IPS-18a (cell line): ENCODE measurements around the gene COPB2.

ENCODE experiments used
- H3K27ac ChIP-seq: one replicate; pipeline ENCODE4 v1.5.1; 2013; ENCODE audit warnings: low read length
- H3K27me3 ChIP-seq: one replicate; pipeline ENCODE4 v1.6.1; 2013; ENCODE audit warnings: mild to moderate bottlenecking, low read length; ENCODE audit not compliant: control insufficient read depth, insufficient read depth
- H3K36me3 ChIP-seq: one replicate; pipeline ENCODE4 v1.6.1; 2013; ENCODE audit warnings: low read depth, low read length; ENCODE audit not compliant: control insufficient read depth
- H3K4me1 ChIP-seq: one replicate; pipeline ENCODE4 v1.6.1; 2013; ENCODE audit warnings: low read depth, low read length; ENCODE audit not compliant: control insufficient read depth
- H3K4me3 ChIP-seq: one replicate; pipeline ENCODE4 v1.5.1; 2013; ENCODE audit warnings: low read length
- H3K9ac ChIP-seq: one replicate; pipeline ENCODE4 v1.6.1; 2013; ENCODE audit warnings: mild to moderate bottlenecking, low read length, moderate library complexity
- H3K9me3 ChIP-seq: one replicate; pipeline ENCODE4 v1.6.1; 2013; ENCODE audit warnings: low read depth, low read length; ENCODE audit not compliant: control insufficient read depth

COPB2 gene

DNA sequence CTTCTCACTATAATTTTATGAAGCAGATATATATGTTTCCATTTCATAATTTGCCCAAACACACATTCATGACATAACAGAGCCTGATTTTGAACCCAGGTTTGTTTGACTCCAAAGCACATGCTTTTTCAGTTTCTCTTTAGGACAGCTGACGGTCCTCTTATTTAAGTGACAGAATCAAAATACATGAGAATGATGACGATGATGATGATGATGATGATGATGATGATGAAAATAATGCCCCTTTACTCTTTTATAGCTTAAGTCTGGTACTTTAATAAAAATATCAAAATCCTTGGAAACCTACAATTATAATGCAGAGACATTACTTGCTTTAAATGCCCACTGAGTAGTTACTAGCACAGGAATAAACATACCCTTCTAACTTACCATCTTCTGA, 15.3 kb downstream of the COPB2 start:
- Histone ChIP-seq H3K4me3 (no peak overlapping the region), H3K27ac (no peak overlapping the region), H3K4me1 (no peaks in the 10 kb centered on the region), H3K9ac (no peak overlapping the region), H3K36me3 (peaks cover 87% of the 10 kb centered on the region), H3K27me3 (no peaks in the 10 kb centered on the region), H3K9me3 (no peaks in the 10 kb centered on the region)

DNA sequence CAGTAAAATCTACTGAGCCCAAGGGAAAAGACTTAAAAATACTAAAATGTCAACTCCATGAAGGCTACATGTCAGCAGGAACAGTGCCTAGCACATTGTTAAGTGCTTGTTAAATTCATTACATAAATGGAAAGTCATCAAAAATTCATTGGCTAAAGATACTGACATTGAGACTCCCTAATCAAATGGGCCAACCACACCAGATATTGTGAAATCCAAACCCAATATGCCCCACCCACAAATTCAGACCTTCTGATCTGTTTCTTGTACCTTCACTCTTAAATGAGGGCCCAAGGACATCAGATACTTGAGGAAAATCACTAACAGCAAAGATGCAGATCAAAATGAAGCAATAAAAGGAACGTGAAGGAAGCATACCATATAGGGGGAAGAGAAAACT, 24.9 kb downstream of the COPB2 start:
- Histone ChIP-seq H3K9ac (no peak overlapping the region), H3K27ac (no peak overlapping the region), H3K36me3 (peaks cover 97% of the 10 kb centered on the region)

DNA sequence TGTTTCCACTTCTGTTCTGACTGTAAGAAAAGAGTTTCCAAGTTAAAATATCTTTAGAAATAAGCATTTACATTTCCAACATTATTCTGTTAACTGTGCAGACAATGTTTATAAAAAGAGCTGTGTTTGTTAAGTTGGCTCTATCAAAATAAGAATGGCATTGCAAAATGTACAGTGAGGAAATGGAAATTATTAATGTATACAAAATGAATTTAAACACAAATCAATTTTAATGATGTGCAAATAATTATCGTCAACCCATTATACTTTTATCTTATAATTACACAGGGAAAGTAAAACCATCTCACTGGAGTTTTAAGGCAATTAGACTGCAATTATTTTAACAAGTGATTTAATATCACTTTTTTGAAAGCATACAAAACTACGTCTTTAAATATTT, 28.2 kb downstream of the COPB2 start:
- H3K27ac ChIP-seq, result no peak overlapping the region
- no peaks in the 10 kb centered on the region for H3K27me3 ChIP-seq
- peaks cover 96% of the 10 kb centered on the region for H3K36me3 ChIP-seq
- H3K9me3 ChIP-seq, result no peaks in the 10 kb centered on the region
- H3K9ac ChIP-seq, result no peak overlapping the region
- no peak overlapping the region for H3K4me3 ChIP-seq
- H3K4me1 ChIP-seq, result no peaks in the 10 kb centered on the region

More for the DNA sequence above, 24.9 kb downstream of the COPB2 start:
- Histone ChIP-seq H3K27me3 (no peaks in the 10 kb centered on the region), H3K9me3 (no peaks in the 10 kb centered on the region), H3K4me3 (no peak overlapping the region), H3K4me1 (no peaks in the 10 kb centered on the region)

DNA sequence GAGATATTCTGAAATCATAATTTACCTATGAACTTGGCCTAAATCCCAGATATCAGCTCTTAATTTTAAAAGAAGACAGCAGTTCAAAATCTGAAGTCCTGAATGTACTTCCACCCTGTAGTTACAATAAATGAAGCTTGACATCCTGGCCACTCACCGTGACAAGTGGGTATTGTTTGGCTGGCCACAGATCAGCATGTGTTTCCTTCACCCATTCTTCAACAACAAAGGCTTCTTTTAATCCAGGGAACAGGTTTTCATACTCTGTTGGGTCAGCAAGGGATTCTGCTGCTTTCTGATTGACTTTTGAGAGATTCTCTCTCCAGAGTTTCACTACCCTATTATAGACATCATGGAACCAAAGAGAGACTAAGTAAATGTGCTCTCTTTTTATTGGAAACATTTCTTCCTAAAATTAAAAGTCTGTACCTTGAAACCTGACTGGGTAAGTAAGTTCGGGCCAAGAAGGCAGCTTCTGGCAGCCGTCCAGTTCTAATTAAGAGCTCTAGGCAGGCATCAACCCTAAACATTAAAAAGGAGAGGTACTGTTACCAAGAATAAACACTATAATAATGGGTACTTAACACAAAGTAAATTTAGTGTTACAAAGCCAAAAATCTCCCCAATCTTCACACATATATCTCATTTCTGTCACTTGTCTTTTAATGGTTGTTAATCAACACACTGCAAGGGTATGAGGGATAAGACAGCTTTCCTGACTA, 30.4 kb downstream of the COPB2 start:
- H3K4me1 ChIP-seq, result no peaks in the 10 kb centered on the region
- peaks cover 95% of the 10 kb centered on the region for H3K36me3 ChIP-seq
- H3K9ac ChIP-seq, result no peak overlapping the region
- no peaks in the 10 kb centered on the region for H3K27me3 ChIP-seq
- no peak overlapping the region for H3K27ac ChIP-seq
- no peak overlapping the region for H3K4me3 ChIP-seq
- H3K9me3 ChIP-seq, result no peaks in the 10 kb centered on the region

DNA sequence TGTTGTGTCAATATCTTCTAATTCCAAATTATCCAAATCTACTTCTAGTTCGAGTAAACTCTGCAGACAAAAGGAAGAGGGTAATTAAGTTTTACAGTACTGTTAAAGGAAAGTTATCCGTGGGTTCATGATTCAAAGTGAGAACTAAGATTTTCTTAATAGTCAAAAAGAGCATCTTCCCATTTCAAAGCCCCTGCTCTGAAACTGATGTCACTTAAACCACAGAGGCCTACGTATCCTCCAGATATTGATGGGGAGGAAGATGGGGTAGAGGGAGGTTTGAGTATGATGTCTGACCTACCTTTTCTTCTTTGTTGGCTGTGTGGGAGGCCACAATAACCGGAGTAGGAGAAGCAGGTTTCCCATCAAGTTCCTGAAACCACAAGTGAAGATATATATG, 31.5 kb downstream of the COPB2 start:
- peaks cover 93% of the 10 kb centered on the region for H3K36me3 ChIP-seq
- no peak overlapping the region for H3K4me3 ChIP-seq
- no peak overlapping the region for H3K9ac ChIP-seq
- H3K4me1 ChIP-seq, result no peaks in the 10 kb centered on the region
- H3K9me3 ChIP-seq, result no peaks in the 10 kb centered on the region
- no peak overlapping the region for H3K27ac ChIP-seq
- no peaks in the 10 kb centered on the region for H3K27me3 ChIP-seq

DNA sequence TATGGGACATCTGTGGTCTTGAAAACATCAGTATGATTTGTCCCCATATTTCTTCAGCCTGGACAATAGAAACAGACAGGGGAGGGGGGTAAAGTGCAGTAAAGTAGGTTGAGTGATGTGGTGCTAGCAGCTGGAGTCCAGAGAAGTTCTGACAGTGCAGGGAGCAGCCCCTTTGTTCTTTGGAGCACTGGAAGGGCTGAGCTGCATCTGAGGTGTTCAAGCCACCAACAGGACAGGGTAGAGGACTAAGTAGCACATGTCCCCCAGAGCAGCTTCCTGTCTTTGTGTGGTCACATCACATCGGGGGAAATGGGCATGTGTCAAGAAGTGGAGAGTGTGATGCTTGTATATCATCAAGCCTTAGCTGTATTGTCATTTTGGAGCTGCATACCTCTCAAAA, 33.6 kb downstream of the COPB2 start:
- Histone ChIP-seq H3K27ac (no peak overlapping the region), H3K9me3 (no peaks in the 10 kb centered on the region), H3K4me1 (no peaks in the 10 kb centered on the region), H3K27me3 (no peaks in the 10 kb centered on the region), H3K36me3 (peaks cover 90% of the 10 kb centered on the region), H3K9ac (no peak overlapping the region), H3K4me3 (no peak overlapping the region)

DNA sequence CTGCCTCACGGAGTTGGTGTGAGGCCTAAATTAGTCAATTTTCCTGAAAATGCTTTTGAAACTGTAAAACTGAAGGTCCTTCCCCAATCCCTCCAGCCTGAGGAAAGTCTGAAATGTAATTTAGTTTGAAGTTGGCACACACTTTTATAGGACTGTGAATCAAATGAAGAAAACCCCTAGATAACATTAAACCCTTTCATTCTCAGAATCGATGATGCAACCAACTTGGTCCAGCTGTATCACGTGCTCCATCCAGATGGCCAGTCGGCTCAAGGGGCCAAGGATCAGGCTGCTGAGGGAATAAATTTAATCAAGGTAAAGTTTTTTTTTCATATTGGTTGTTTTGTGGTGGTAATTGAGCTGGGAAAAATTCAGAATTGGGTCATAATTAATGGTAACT, 34.0 kb downstream of the COPB2 start:
- Histone ChIP-seq H3K4me3 (no peak overlapping the region), H3K27ac (no peak overlapping the region), H3K4me1 (no peaks in the 10 kb centered on the region), H3K27me3 (no peaks in the 10 kb centered on the region), H3K9ac (no peak overlapping the region), H3K9me3 (no peaks in the 10 kb centered on the region), H3K36me3 (peaks cover 90% of the 10 kb centered on the region)

DNA sequence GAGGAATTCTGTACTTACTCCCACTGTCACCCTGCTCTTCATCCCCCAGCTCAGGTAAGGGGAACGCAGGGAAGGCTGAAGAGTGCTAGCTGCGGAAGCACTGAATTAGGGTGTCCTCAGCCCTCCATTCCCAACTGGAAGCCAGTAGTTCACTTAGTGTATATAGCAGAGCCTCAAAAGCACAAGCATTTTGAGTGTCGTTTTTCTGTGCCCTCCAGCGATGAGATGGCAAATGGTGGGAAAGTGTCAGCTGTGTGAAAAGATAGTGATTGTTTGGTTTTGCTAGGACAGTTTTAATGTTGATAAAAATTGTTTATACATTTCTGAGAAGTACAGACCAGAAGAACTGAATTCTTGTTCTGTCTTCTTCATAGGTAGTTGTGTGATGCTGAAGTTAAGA, 34.8 kb downstream of the COPB2 start:
- Histone ChIP-seq H3K36me3 (peaks cover 82% of the 10 kb centered on the region), H3K9me3 (no peaks in the 10 kb centered on the region), H3K27ac (no peak overlapping the region), H3K4me1 (no peaks in the 10 kb centered on the region), H3K4me3 (no peak overlapping the region), H3K27me3 (no peaks in the 10 kb centered on the region), H3K9ac (no peak overlapping the region)

DNA sequence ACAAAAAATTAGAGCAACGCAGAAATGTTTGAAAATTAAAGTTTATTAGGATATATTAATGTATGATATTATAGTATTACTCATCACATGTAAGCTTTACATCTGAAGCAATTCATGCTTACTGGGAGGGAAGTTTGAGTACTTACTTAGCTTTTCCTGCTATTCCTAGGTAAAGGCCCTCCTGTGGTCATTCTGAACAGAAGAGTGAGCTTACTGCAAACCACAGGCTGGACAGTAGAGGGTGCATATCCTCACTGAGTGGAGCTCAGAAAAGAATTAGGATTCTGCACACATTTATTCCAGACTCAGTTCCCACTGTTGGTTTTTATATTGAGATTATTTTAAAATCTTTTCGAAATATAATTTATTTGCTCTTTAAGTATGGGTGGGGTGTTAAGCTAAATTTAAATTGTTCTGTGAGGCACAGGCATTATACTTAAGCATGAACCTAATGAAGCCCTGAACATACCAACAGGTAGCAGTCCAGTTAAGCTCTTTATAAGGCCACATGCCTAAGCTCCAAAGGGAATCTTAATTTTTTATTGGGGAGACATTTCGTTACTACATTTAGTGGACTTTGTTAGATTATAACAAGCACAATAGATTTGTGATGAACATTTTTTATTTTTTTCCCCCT, 35.4 kb downstream of the COPB2 start:
- no peaks in the 10 kb centered on the region for H3K27me3 ChIP-seq
- H3K27ac ChIP-seq, result no peak overlapping the region
- H3K9me3 ChIP-seq, result no peaks in the 10 kb centered on the region
- no peak overlapping the region for H3K9ac ChIP-seq
- no peaks in the 10 kb centered on the region for H3K4me1 ChIP-seq
- no peak overlapping the region for H3K4me3 ChIP-seq
- peaks cover 80% of the 10 kb centered on the region for H3K36me3 ChIP-seq

DNA sequence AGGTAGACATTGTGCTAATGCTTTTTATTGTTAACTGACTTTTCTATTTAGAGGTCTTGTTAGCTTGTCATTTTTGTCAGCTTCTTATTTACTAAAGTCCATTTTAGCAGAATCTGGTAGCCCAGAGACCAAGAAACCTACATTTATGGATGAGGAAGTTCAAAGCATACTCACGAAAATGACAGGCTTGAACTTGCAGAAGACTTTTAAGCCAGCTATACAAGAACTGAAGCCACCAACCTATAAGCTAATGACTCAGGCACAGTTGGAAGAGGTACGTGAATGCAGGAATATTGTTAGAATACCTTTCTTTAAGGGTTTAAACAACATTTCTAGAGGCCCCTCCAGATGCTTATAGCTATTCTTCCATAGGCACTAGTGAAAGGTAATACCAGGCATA, 42.7 kb downstream of the COPB2 start:
- no peaks in the 10 kb centered on the region for H3K9me3 ChIP-seq
- H3K27ac ChIP-seq, result no peak overlapping the region
- H3K4me3 ChIP-seq, result no peak overlapping the region
- H3K9ac ChIP-seq, result no peak overlapping the region
- peaks cover 7% of the 10 kb centered on the region for H3K4me1 ChIP-seq
- peaks cover 43% of the 10 kb centered on the region for H3K36me3 ChIP-seq
- H3K27me3 ChIP-seq, result peaks cover 9% of the 10 kb centered on the region

DNA sequence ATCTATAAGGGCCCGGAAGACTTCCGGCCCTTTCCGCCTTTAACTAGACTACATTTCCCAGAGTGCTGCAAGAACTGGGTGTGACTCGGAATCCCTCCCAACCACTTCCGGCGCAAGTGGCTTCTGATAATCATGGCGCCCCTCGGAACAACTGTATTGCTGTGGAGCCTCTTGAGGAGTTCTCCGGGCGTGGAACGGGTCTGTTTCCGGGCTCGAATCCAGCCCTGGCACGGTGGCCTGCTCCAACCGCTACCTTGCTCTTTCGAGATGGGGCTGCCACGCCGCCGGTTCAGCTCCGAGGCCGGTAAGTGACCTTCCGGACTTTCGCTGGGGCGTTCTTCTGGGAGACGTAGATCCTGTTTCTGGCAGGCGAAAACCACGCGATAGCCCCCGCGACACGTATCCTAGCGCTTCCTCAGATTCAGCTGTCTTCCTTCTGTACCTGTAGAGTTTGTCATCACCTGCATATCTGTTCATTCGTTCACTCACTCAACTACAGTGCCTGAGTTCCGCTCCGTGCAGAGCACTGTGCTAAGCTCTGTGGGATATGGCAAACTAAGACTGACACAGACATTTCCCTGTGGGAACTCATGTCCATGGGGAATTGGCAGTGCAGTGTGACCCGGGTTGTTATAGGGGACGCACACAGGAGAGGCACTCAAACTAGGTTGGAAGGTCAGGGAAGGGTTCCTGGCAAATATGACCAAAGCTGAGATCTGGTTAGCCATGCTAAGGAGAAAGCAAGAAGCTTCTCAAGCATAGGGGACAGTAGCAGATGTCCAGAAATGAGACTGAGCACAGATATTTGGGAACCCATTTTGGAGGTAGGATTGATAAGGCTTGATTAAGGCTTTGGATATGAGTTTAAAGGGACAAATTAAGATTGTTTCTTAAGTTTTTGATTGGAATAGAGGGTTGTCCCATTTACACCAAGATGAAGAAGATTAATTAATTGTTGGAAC, 45.3 kb downstream of the COPB2 start, which contains the start of gene MRPS22:
Gene MRPS22, plus strand, starts transcription at position 126 of the 962 bp plus-strand sequence. Its CDS starts 7 bp downstream, at position 133.
- H3K4me3 ChIP-seq, result peak within 1 kb of the TSS; percentile 99
- H3K27me3 ChIP-seq, result peaks cover 29% of the 10 kb centered on the region
- H3K4me1 ChIP-seq, result peaks cover 7% of the 10 kb centered on the region
- H3K36me3 ChIP-seq, result peaks cover 25% of the 10 kb centered on the region
- peak within 1 kb of the TSS; percentile 5 for H3K27ac ChIP-seq
- H3K9ac ChIP-seq, result peak within 1 kb of the TSS; percentile 79
- H3K9me3 ChIP-seq, result no peaks in the 10 kb centered on the region
